H1 (cell line): ENCODE data around the gene TM9SF3. TPM values are rescaled to one million over a fixed set of nuclear protein-coding genes. Genes with fewer than 3 reads are reported as not detected.

Experiments
- CTCF ChIA-PET: fragments of 300-600 bp; sonication (Branson Sonifier 250); formaldehyde crosslinking; loops from one replicate; lab custom pipeline; 2021; ENCODE audit not compliant: partially characterized antibody; lab: Charles Lee
- POLR2A ChIA-PET: fragments of 300-600 bp; sonication (Branson Sonifier 250); formaldehyde crosslinking; loops from one replicate; lab custom pipeline; 2021; ENCODE audit warnings: inconsistent platforms; ENCODE audit not compliant: partially characterized antibody; lab: Charles Lee
- DNase-seq, 2 experiments: peaks; one replicate each; pipeline versions ENCODE4 v3.0.0 to v3.0.0-alpha.2; 2010 to 2022; ENCODE audit warnings: low spot score in 2 of 2, low read depth in 1 of 2, mixed read lengths in 1 of 2
- FAIRE-seq: peaks from 2 replicates; lab custom pipeline; 2011; peaks lifted over from hg19 to GRCh38; lab: Jason Lieb, UNC
- H2AFZ ChIP-seq: 2 replicates; pipeline ENCODE4 v1.8.1; 2012; ENCODE audit warnings: low read length, inconsistent platforms
- H2AK5ac ChIP-seq: 2 replicates; pipeline ENCODE4 v1.6.1; 2013; ENCODE audit warnings: low read depth, low read length
- H2BK120ac ChIP-seq: replicated peaks from 2 replicates; pipeline ENCODE3; 2013; ENCODE audit warnings: low read depth, low read length, inconsistent platforms
- H2BK12ac ChIP-seq: 2 replicates; pipeline ENCODE4 v1.6.1; 2013; ENCODE audit warnings: low read depth, low read length
- H2BK15ac ChIP-seq: 2 replicates; pipeline ENCODE4 v1.6.1; 2013; ENCODE audit warnings: low read length
- H2BK20ac ChIP-seq: 2 replicates; pipeline ENCODE4 v1.6.1; 2013; ENCODE audit warnings: low read length
- H2BK5ac ChIP-seq: 2 replicates; pipeline ENCODE4 v1.6.1; 2013; ENCODE audit warnings: low read depth, low read length
- H3K14ac ChIP-seq: 2 replicates; pipeline ENCODE4 v1.6.1; 2013; ENCODE audit warnings: inconsistent platforms; ENCODE audit not compliant: insufficient read length
- H3K18ac ChIP-seq: 2 replicates; pipeline ENCODE4 v1.6.1; 2013; ENCODE audit warnings: low read length; ENCODE audit errors: extremely low read depth
- H3K23ac ChIP-seq: 2 replicates; pipeline ENCODE4 v1.6.1; 2013; ENCODE audit warnings: inconsistent platforms; ENCODE audit not compliant: insufficient read length
- H3K23me2 ChIP-seq: 2 replicates; pipeline ENCODE4 v1.6.1; 2013; ENCODE audit warnings: low read depth, low read length
- H3K27ac ChIP-seq: 2 replicates; pipeline ENCODE4 v1.6.1; 2011; ENCODE audit warnings: low read depth, low read length, inconsistent platforms
- H3K27me3 ChIP-seq, 4 experiments: replicated peaks in 1 of 4; 1 replicate in 1 of 4; 2 replicates in 3 of 4; pipeline versions ENCODE4 v1.6.1 to v1.8.1; 2011 to 2013; ENCODE audit warnings: low read length in 3 of 4, mild to moderate bottlenecking in 3 of 4, inconsistent platforms in 2 of 4, mixed read lengths in 2 of 4, moderate library complexity in 1 of 4; ENCODE audit not compliant: control insufficient read depth in 3 of 4, insufficient read depth in 3 of 4; ENCODE audit errors: extremely low read depth in 1 of 4
- H3K36me3 ChIP-seq, 4 experiments: 2 replicates each; pipeline versions ENCODE4 v1.6.1 to v1.8.1; 2011 to 2013; ENCODE audit warnings: mild to moderate bottlenecking in 4 of 4, low read length in 3 of 4, moderate library complexity in 2 of 4, control low read depth in 1 of 4, inconsistent platforms in 1 of 4; ENCODE audit not compliant: insufficient read depth in 4 of 4, control insufficient read depth in 2 of 4
- H3K4ac ChIP-seq: replicated peaks from 2 replicates; pipeline ENCODE3; 2013; ENCODE audit warnings: low read length, low read depth, mixed read lengths, inconsistent platforms; ENCODE audit not compliant: insufficient read length
- H3K4me1 ChIP-seq, 4 experiments: replicated peaks in 1 of 4; 1 replicate in 1 of 4; 2 replicates in 3 of 4; pipeline versions ENCODE4 v1.6.1 to v1.8.1; 2011 to 2013; ENCODE audit warnings: low read length in 3 of 4, inconsistent platforms in 2 of 4, mixed read lengths in 1 of 4; ENCODE audit not compliant: insufficient read depth in 4 of 4, control insufficient read depth in 3 of 4
- H3K4me2 ChIP-seq, 2 experiments: 2 replicates each; pipeline versions ENCODE4 v1.6.1 to v1.8.1; 2011 to 2013; ENCODE audit warnings: low read depth in 2 of 2, low read length in 2 of 2, control low read depth in 1 of 2, inconsistent platforms in 1 of 2, mild to moderate bottlenecking in 1 of 2; ENCODE audit not compliant: insufficient read depth in 1 of 2
- H3K4me3 ChIP-seq, 4 experiments: fragments of 200-600, 300-600 bp in 1 of 4; sonication (generic), shearing (Covaris generic), sonication (Bioruptor Twin) in 1 of 4; 2 replicates each; pipeline versions ENCODE4 v1.5.1 to v1.8.1; 2011 to 2016; ENCODE audit warnings: low read length in 4 of 4, low read depth in 3 of 4, control low read depth in 2 of 4, inconsistent platforms in 2 of 4, mild to moderate bottlenecking in 2 of 4, mixed read lengths in 1 of 4, moderate library complexity in 1 of 4; ENCODE audit not compliant: insufficient read depth in 2 of 4; ENCODE audit errors: extremely low read depth in 1 of 4
- H3K56ac ChIP-seq: replicated peaks from 2 replicates; pipeline ENCODE3; 2013; ENCODE audit warnings: low read depth, mild to moderate bottlenecking, mixed read lengths, low read length, inconsistent platforms; ENCODE audit not compliant: insufficient read length
- H3K79me1 ChIP-seq: 2 replicates; pipeline ENCODE4 v1.6.1; 2013; ENCODE audit warnings: low read depth, low read length, control low read depth
- H3K79me2 ChIP-seq, 2 experiments: 2 replicates each; pipeline versions ENCODE4 v1.6.1 to v1.8.1; 2012 to 2013; ENCODE audit warnings: low read length in 2 of 2, mild to moderate bottlenecking in 2 of 2, inconsistent platforms in 1 of 2; ENCODE audit not compliant: insufficient read depth in 2 of 2, control insufficient read depth in 1 of 2
- H3K9ac ChIP-seq, 4 experiments: replicated peaks in 1 of 4; 1 replicate in 1 of 4; 2 replicates in 3 of 4; pipeline versions ENCODE4 v1.6.1 to v1.8.1; 2011 to 2013; ENCODE audit warnings: low read depth in 3 of 4, low read length in 3 of 4, control low read depth in 2 of 4, mild to moderate bottlenecking in 2 of 4, moderate library complexity in 2 of 4, inconsistent platforms in 1 of 4; ENCODE audit errors: extremely low read depth in 1 of 4
- H3K9me3 ChIP-seq, 2 experiments: 2 replicates each; pipeline versions ENCODE4 v1.6.1 to v1.8.1; 2012 to 2013; ENCODE audit warnings: mild to moderate bottlenecking in 2 of 2, moderate library complexity in 2 of 2, control low read depth in 1 of 2, inconsistent platforms in 1 of 2, low read depth in 1 of 2, low read length in 1 of 2, mixed read lengths in 1 of 2; ENCODE audit not compliant: insufficient read depth in 2 of 2
- H4K20me1 ChIP-seq, 2 experiments: replicated peaks in 1 of 2; 2 replicates each; pipeline versions ENCODE3 to v1.8.1; 2011 to 2013; ENCODE audit warnings: inconsistent platforms in 2 of 2, low read length in 2 of 2, mild to moderate bottlenecking in 1 of 2; ENCODE audit not compliant: insufficient read depth in 2 of 2, control insufficient read depth in 1 of 2
- H4K5ac ChIP-seq: 2 replicates; pipeline ENCODE4 v1.6.1; 2013; ENCODE audit warnings: low read length, low read depth, mixed read lengths, inconsistent platforms; ENCODE audit not compliant: insufficient read length
- H4K8ac ChIP-seq: 2 replicates; pipeline ENCODE4 v1.8.0; 2013; ENCODE audit warnings: mild to moderate bottlenecking, moderate library complexity, low read length, inconsistent platforms; ENCODE audit not compliant: insufficient read depth; ENCODE audit errors: extremely low read depth
- H4K91ac ChIP-seq: replicated peaks from 2 replicates; pipeline ENCODE3; 2013; ENCODE audit warnings: low read length, mixed read lengths, inconsistent platforms; ENCODE audit not compliant: insufficient read length
- BCL11A ChIP-seq, 2 experiments: IDR thresholded peaks; one replicate each; pipeline ENCODE4 v1.6.1; 2011; ENCODE audit warnings: low read depth in 2 of 2, low read length in 2 of 2, mild to moderate bottlenecking in 2 of 2
- CBX5 ChIP-seq: fragments of 300-800, 300-1000 bp; sonication (generic); IDR thresholded peaks from 2 replicates; pipeline ENCODE4 v1.7.1; 2016; ENCODE audit warnings: antibody characterized with exemption, low read length, low read depth
- CEBPB ChIP-seq: IDR thresholded peaks from 2 replicates; pipeline ENCODE4 v1.6.1; 2012; ENCODE audit warnings: low read depth, low read length
- CHD2 ChIP-seq: IDR thresholded peaks from 2 replicates; pipeline ENCODE4 v1.6.1; 2012; ENCODE audit warnings: low read length, improper control_type of control experiment
- GTF2F1 ChIP-seq: IDR thresholded peaks from 2 replicates; pipeline ENCODE4 v1.6.1; 2012; ENCODE audit warnings: low read depth, low read length, improper control_type of control experiment, borderline replicate concordance
- RFX5 ChIP-seq: IDR thresholded peaks from 2 replicates; pipeline ENCODE4 v1.6.1; 2011; ENCODE audit warnings: low read depth, low read length, improper control_type of control experiment, borderline replicate concordance
- SIX5 ChIP-seq: IDR thresholded peaks from 2 replicates; pipeline ENCODE4 v1.6.1; 2011; ENCODE audit warnings: mild to moderate bottlenecking, low read depth, low read length
- SP2 ChIP-seq: IDR thresholded peaks from 2 replicates; pipeline ENCODE4 v1.6.1; 2012; ENCODE audit warnings: mild to moderate bottlenecking, low read length, inconsistent platforms
- SUZ12 ChIP-seq: fragments of 200-600 bp; sonication (generic); IDR thresholded peaks from 2 replicates; pipeline ENCODE4 v1.6.1; 2012; ENCODE audit warnings: mild to moderate bottlenecking, inconsistent platforms, low read length, moderate library complexity, mixed read lengths
- TBP ChIP-seq: IDR thresholded peaks from 2 replicates; pipeline ENCODE4 v1.6.1; 2011; ENCODE audit warnings: low read depth, low read length, improper control_type of control experiment
- TEAD4 ChIP-seq: IDR thresholded peaks from 2 replicates; pipeline ENCODE4 v1.6.1; 2012; ENCODE audit warnings: low read depth, low read length, inconsistent platforms, mixed read lengths
- ZNF274 ChIP-seq: IDR thresholded peaks from 2 replicates; pipeline ENCODE4 v1.7.0; 2012; ENCODE audit warnings: low read length, borderline replicate concordance; ENCODE audit errors: extremely low read depth
- WGBS, 2 experiments: shearing (Covaris generic) in 1 of 2; methylation state at CpG; one replicate each; pipeline versions ENCODE4 v1.1.6 to v1.1.7; 2013 to 2015; ENCODE audit warnings: low lambda C conversion rate in 2 of 2, mixed read lengths in 2 of 2, inconsistent platforms in 1 of 2, low coverage in 1 of 2, missing lambda C conversion rate in 1 of 2; ENCODE audit not compliant: insufficient replicate concordance in 2 of 2, insufficient coverage in 1 of 2, insufficient read length in 1 of 2; ENCODE audit errors: extremely low coverage in 1 of 2, missing lambda C conversion rate in 1 of 2; 5-methylcytosine and 5-hydroxymethylcytosine counted together
- polyA plus RNA-seq, 7 experiments: library from polyadenylated mRNA; depleted of rRNA in 3 of 7; stranded (reverse) in 5 of 7; unstranded in 2 of 7; fragments of >200 nt in 5 of 7; fragments of 200-250 nt in 2 of 7; gene quantifications; 1 replicate in 5 of 7; 2 replicates in 1 of 7; 4 replicates in 1 of 7; pipeline versions ENCODE4 v1.2.1 to v1.2.3, GENCODE V29; 2011 to 2013; ENCODE audit warnings: missing spikeins in 2 of 7, mixed read lengths in 2 of 7
- total RNA-seq: library from RNA; stranded (reverse); fragmentation: NEBNext Ultra II Directional; extraction: Animal tissue kit (Norgen Biotek cat#: 25700); gene quantifications from 2 replicates; pipeline ENCODE4 v1.2.1, GENCODE V29; 2021

TM9SF3 gene
- total and polyA plus RNA-seq, 2 of the 8 experiments (the other 6 are each of a cell fraction or from before 2014, with no cell fraction given) = 123 to 127 TPM

- Histone ChIP-seq H3K79me2 (no peaks in the 10 kb centered on the region), H3K4ac (no peak overlapping the region), H3K36me3 (no peaks in the 10 kb centered on the region), H3K14ac (no peak overlapping the region), H3K4me3 (no peak overlapping the region), H3K9ac (no peak overlapping the region), H2AFZ (no peak overlapping the region), H3K23ac (no peak overlapping the region), H2BK120ac (no peak overlapping the region), H2BK20ac (no peak overlapping the region), H3K4me1 (no peaks in the 10 kb centered on the region), H4K91ac (no peak overlapping the region), H2BK15ac (no peak overlapping the region), H4K5ac (no peak overlapping the region), H3K27me3 (no peaks in the 10 kb centered on the region), H3K18ac (no peak overlapping the region), H3K56ac (no peak overlapping the region), H3K79me1 (no peaks in the 10 kb centered on the region), H3K4me2 (no peak overlapping the region), H4K20me1 (no peaks in the 10 kb centered on the region), H3K9me3 (no peaks in the 10 kb centered on the region), H4K8ac (no peak overlapping the region), H3K23me2 (no peaks in the 10 kb centered on the region; the same call in 1 of the 2 replicates), H2BK5ac (no peak overlapping the region), H2BK12ac (no peak overlapping the region), H3K27ac (no peak overlapping the region), H2AK5ac (no peak overlapping the region)
- CTCF ChIA-PET = interaction anchor here (1.0 to 1.7 kb wide), 7 partner anchors 8 to 106 kb away, joined by 3 to 7 read pairs (median 4); no protein-coding TSS in a partner anchor
- 63% methylated on average over 4 of the region's 4 CpGs; no CpG with 5 or more reads in 1 of the 2 experiments for WGBS, 2 experiments
- FAIRE-seq (no peak), DNase-seq (no peak)
- POLR2A ChIA-PET = interaction anchor here (1.0 kb wide), 1 partner anchor 31 kb away, joined by 3 read pairs; the partner anchor contains the start of gene TLL2
- no peak for TF ChIP-seq CBX5
- no peak for TF ChIP-seq CHD2
- TF ChIP-seq SIX5 = no peak
- no peak for TF ChIP-seq TEAD4
- TF ChIP-seq CEBPB = no peak
- TF ChIP-seq SUZ12 = no peak
- no peak for TF ChIP-seq TBP
- no peak for TF ChIP-seq SP2
- no peak for TF ChIP-seq GTF2F1
- TF ChIP-seq ZNF274 = no peak
- no peak for TF ChIP-seq BCL11A (IDR thresholded peaks at IDR 0.05; ENCODE audit: low read depth in 2 of 2, low read length in 2 of 2)
- no peak for TF ChIP-seq RFX5
Measured at GRCh38 chr10:96482815-96483588, 103.8 kb downstream of the TM9SF3 start.
